ENCODE measurements around the gene ZNF407.

The ZNF407 gene

GRCh38 chr18:74708169-74708568 is 110.5 kb downstream of the ZNF407 start:
- no peak for TF ChIP-seq CTCF (conservative IDR thresholded peaks at IDR 0.05; ENCODE audit: low read depth, low read length)
- Histone ChIP-seq H3K4me1 (ENCODE audit: low read depth, poor library complexity, severe bottlenecking) (no peaks in the 10 kb centered on the region), H3K27me3 (ENCODE audit: insufficient read depth, low read depth) (no peaks in the 10 kb centered on the region), H3K4me2 (no peak overlapping the region), H4K20me1 (ENCODE audit: insufficient read depth) (no peaks in the 10 kb centered on the region), H2AFZ (ENCODE audit: low read depth) (no peak overlapping the region), H3K36me3 (ENCODE audit: insufficient read depth) (no peaks in the 10 kb centered on the region), H3K4me3 (IDR thresholded peaks at IDR 0.05; ENCODE audit: insufficient read depth, low read depth, low read length) (no peak overlapping the region), H3K27ac (no peak overlapping the region), H3K9ac (no peak overlapping the region), H3K79me2 (ENCODE audit: insufficient read depth, low read depth) (no peaks in the 10 kb centered on the region)

DNA sequence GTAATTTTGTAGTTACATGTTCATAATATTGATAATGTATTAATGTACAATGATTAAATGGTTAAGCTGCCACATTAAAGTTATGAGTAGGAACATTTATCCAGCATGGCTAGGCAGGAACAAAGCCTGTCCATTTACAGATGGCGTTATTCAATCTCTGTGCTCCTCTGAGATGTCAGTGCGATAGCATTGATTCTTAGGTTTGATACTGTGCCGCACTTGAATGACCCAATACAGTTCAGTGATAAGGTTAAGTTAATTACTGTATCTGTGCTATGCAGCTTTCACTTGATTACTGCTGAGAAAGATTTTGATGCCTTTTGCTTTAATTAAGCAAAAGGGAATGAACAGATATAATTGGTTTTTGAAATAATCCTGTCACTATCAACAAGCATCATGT is 111.8 kb downstream of the ZNF407 start:
- H3K79me2 ChIP-seq (ENCODE audit: insufficient read depth, low read depth): no peaks in the 10 kb centered on the region
- H3K36me3 ChIP-seq (ENCODE audit: insufficient read depth): no peaks in the 10 kb centered on the region
- no peak overlapping the region for H2AFZ ChIP-seq (ENCODE audit: low read depth)
- no peak for TF ChIP-seq CTCF (conservative IDR thresholded peaks at IDR 0.05; ENCODE audit: low read depth, low read length)
- no peaks in the 10 kb centered on the region for H4K20me1 ChIP-seq (ENCODE audit: insufficient read depth)
- H3K4me2 ChIP-seq: no peak overlapping the region
- H3K27ac ChIP-seq: no peak overlapping the region
- no peaks in the 10 kb centered on the region for H3K27me3 ChIP-seq (ENCODE audit: insufficient read depth, low read depth)
- no peak overlapping the region for H3K9ac ChIP-seq
- H3K4me1 ChIP-seq (ENCODE audit: low read depth, poor library complexity, severe bottlenecking): peaks cover 10% of the 10 kb centered on the region
- no peak overlapping the region for H3K4me3 ChIP-seq (IDR thresholded peaks at IDR 0.05; ENCODE audit: insufficient read depth, low read depth, low read length)

- no peak overlapping the region for H3K9ac ChIP-seq
- H4K20me1 ChIP-seq (ENCODE audit: insufficient read depth): no peaks in the 10 kb centered on the region
- H3K4me3 ChIP-seq (IDR thresholded peaks at IDR 0.05; ENCODE audit: insufficient read depth, low read depth, low read length): no peak overlapping the region
- no peak overlapping the region for H3K27ac ChIP-seq
- no peak overlapping the region for H3K4me2 ChIP-seq
- no peaks in the 10 kb centered on the region for H3K36me3 ChIP-seq (ENCODE audit: insufficient read depth)
- no peak overlapping the region for H2AFZ ChIP-seq (ENCODE audit: low read depth)
- no peaks in the 10 kb centered on the region for H3K79me2 ChIP-seq (ENCODE audit: insufficient read depth, low read depth)
- no peak for TF ChIP-seq CTCF (conservative IDR thresholded peaks at IDR 0.05; ENCODE audit: low read depth, low read length)
- H3K27me3 ChIP-seq (ENCODE audit: insufficient read depth, low read depth): no peaks in the 10 kb centered on the region
- H3K4me1 ChIP-seq (ENCODE audit: low read depth, poor library complexity, severe bottlenecking): peaks cover 15% of the 10 kb centered on the region
Observed at GRCh38 chr18:74714120-74714519, 116.5 kb downstream of the ZNF407 start.

- no peaks in the 10 kb centered on the region for H3K79me2 ChIP-seq (ENCODE audit: insufficient read depth, low read depth)
- H2AFZ ChIP-seq (ENCODE audit: low read depth): no peak overlapping the region
- no peak for TF ChIP-seq CTCF (conservative IDR thresholded peaks at IDR 0.05; ENCODE audit: low read depth, low read length)
- no peaks in the 10 kb centered on the region for H3K27me3 ChIP-seq (ENCODE audit: insufficient read depth, low read depth)
- H3K4me1 ChIP-seq (ENCODE audit: low read depth, poor library complexity, severe bottlenecking): peaks cover 15% of the 10 kb centered on the region
- no peaks in the 10 kb centered on the region for H3K36me3 ChIP-seq (ENCODE audit: insufficient read depth)
- no peaks in the 10 kb centered on the region for H4K20me1 ChIP-seq (ENCODE audit: insufficient read depth)
- no peak overlapping the region for H3K9ac ChIP-seq
- H3K4me2 ChIP-seq: no peak overlapping the region
- no peak overlapping the region for H3K27ac ChIP-seq
- no peak overlapping the region for H3K4me3 ChIP-seq (IDR thresholded peaks at IDR 0.05; ENCODE audit: insufficient read depth, low read depth, low read length)
Observed at GRCh38 chr18:74714791-74715190, 117.1 kb downstream of the ZNF407 start.

Data from KMS-11 (cell line).